ENCODE data around the gene CDON. TPM values are rescaled to one million over a fixed set of nuclear protein-coding genes. Genes with fewer than 3 reads are reported as not detected.
"Not testable (repeated sequence)": the region's sequence is repeated elsewhere in the genome, so short reads cannot be mapped to it uniquely, and the experiment has no call there.

Gene CDON
- polyA plus RNA-seq, 3 donors: 26.6 to 32.7 (median 26.8) TPM

- no peak for DNase-seq (ENCODE audit: extremely low read depth in 1 of 11, low read depth in 9 of 11, low spot score in 4 of 11)
Observed at GRCh38 chr11:126024123-126024522, 38.5 kb downstream of the CDON start.

- DNase-seq (ENCODE audit: extremely low read depth in 1 of 11, low read depth in 9 of 11, low spot score in 4 of 11): no peak
Observed at GRCh38 chr11:126012852-126013251, 49.8 kb downstream of the CDON start.

GRCh38 chr11:126011754-126012153 is 50.9 kb downstream of the CDON start:
- no peak for DNase-seq (ENCODE audit: extremely low read depth in 1 of 11, low read depth in 9 of 11, low spot score in 4 of 11)

GRCh38 chr11:126011265-126011664 is 51.4 kb downstream of the CDON start:
- no peak for DNase-seq (ENCODE audit: extremely low read depth in 1 of 11, low read depth in 9 of 11, low spot score in 4 of 11)

- DNase-seq (ENCODE audit: extremely low read depth in 1 of 11, low read depth in 9 of 11, low spot score in 4 of 11): no peak
Observed at GRCh38 chr11:126008956-126009355, 53.7 kb downstream of the CDON start.

GRCh38 chr11:126007238-126007637 is 55.4 kb downstream of the CDON start:
- DNase-seq (ENCODE audit: extremely low read depth in 1 of 11, low read depth in 9 of 11, low spot score in 4 of 11): peak in 1 of 11 donors; percentile 20

- no peak for DNase-seq (ENCODE audit: extremely low read depth in 1 of 11, low read depth in 9 of 11, low spot score in 4 of 11)
Observed at GRCh38 chr11:126006068-126006467, 56.6 kb downstream of the CDON start.

- DNase-seq (ENCODE audit: extremely low read depth in 1 of 11, low read depth in 9 of 11, low spot score in 4 of 11): no peak
Observed at GRCh38 chr11:126002181-126002580, 60.5 kb downstream of the CDON start.

- DNase-seq (ENCODE audit: extremely low read depth in 1 of 11, low read depth in 9 of 11, low spot score in 4 of 11): no peak
Observed at GRCh38 chr11:125999234-125999880, 63.3 kb downstream of the CDON start.

- no peak for DNase-seq (ENCODE audit: extremely low read depth in 1 of 11, low read depth in 9 of 11, low spot score in 4 of 11)
Observed at GRCh38 chr11:125998267-125998666, 64.4 kb downstream of the CDON start.

- DNase-seq (ENCODE audit: extremely low read depth in 1 of 11, low read depth in 9 of 11, low spot score in 4 of 11): no peak
Observed at GRCh38 chr11:125995313-125995712, 67.4 kb downstream of the CDON start.

- peak in 6 of 11 donors; percentile 16 to 50 (median 29) for DNase-seq (ENCODE audit: extremely low read depth in 1 of 11, low read depth in 9 of 11, low spot score in 4 of 11)
Observed at GRCh38 chr11:125994509-125994908, 68.2 kb downstream of the CDON start.

- DNase-seq (ENCODE audit: extremely low read depth in 1 of 11, low read depth in 9 of 11, low spot score in 4 of 11): no peak
Observed at GRCh38 chr11:125992893-125993292, 69.8 kb downstream of the CDON start.

GRCh38 chr11:125990244-125990643 is 72.4 kb downstream of the CDON start:
- DNase-seq (ENCODE audit: extremely low read depth in 1 of 11, low read depth in 9 of 11, low spot score in 4 of 11): peak in 1 of 11 donors; percentile 36

GRCh38 chr11:125987066-125987641 is 75.5 kb downstream of the CDON start:
- DNase-seq (ENCODE audit: extremely low read depth in 1 of 11, low read depth in 9 of 11, low spot score in 4 of 11): no peak

- not testable (repeated sequence) for DNase-seq (ENCODE audit: extremely low read depth in 1 of 11, low read depth in 9 of 11, low spot score in 4 of 11)
Observed at GRCh38 chr11:125985956-125986355, 76.7 kb downstream of the CDON start.

GRCh38 chr11:125982348-125982730 is 80.3 kb downstream of the CDON start:
- no peak for DNase-seq (ENCODE audit: extremely low read depth in 1 of 11, low read depth in 9 of 11, low spot score in 4 of 11)

GRCh38 chr11:125980436-125980835 is 82.2 kb downstream of the CDON start:
- no peak for DNase-seq (ENCODE audit: extremely low read depth in 1 of 11, low read depth in 9 of 11, low spot score in 4 of 11)

GRCh38 chr11:125979511-125979910 is 83.2 kb downstream of the CDON start:
- DNase-seq (ENCODE audit: extremely low read depth in 1 of 11, low read depth in 9 of 11, low spot score in 4 of 11): no peak

GRCh38 chr11:125978778-125979407 is 83.8 kb downstream of the CDON start:
- no peak for DNase-seq (ENCODE audit: extremely low read depth in 1 of 11, low read depth in 9 of 11, low spot score in 4 of 11)

Measured in renal cortex interstitium (tissue), 11 donors.